DMS79 treated with DMSO at 0.1 percent for 48 hours (cell line): ENCODE data around the gene POLR3E.
A peak's percentile ranks its signal among the peaks of the same experiment; 100 is the strongest.

Source experiments
- DNase-seq: peaks from one replicate; lab custom pipeline; 2025; lab: John Stamatoyannopoulos, UW

The POLR3E gene

GRCh38 chr16:22297114-22297870 lies at the start of gene POLR3E:
Gene POLR3E (plus strand): TSS chr16:22297409. CDS start chr16:22302969, 5,560 bp downstream.
- DNase-seq: peak; percentile 87

GRCh38 chr16:22250522-22250921 lies 46.7 kb upstream of the POLR3E start:
- DNase-seq: no peak

- no peak for DNase-seq
These were observed 44.9 kb upstream of the POLR3E start for GRCh38 chr16:22252317-22252716.

- no peak for DNase-seq
These were observed 43.9 kb upstream of the POLR3E start for GRCh38 chr16:22253272-22253671.

GRCh38 chr16:22255335-22255734 lies 41.9 kb upstream of the POLR3E start:
- no peak for DNase-seq

GRCh38 chr16:22257440-22257839 lies 39.8 kb upstream of the POLR3E start:
- no peak for DNase-seq

GRCh38 chr16:22260490-22260889 lies 36.7 kb upstream of the POLR3E start:
- DNase-seq: no peak

- no peak for DNase-seq
These were observed 34.7 kb upstream of the POLR3E start for GRCh38 chr16:22262460-22262859.

- no peak for DNase-seq
These were observed 32.4 kb upstream of the POLR3E start for GRCh38 chr16:22264786-22265185.

GRCh38 chr16:22265351-22265750 lies 31.9 kb upstream of the POLR3E start:
- DNase-seq: no peak

GRCh38 chr16:22266546-22266945 lies 30.7 kb upstream of the POLR3E start:
- DNase-seq: no peak

GRCh38 chr16:22267764-22268163 lies 29.4 kb upstream of the POLR3E start:
- DNase-seq: no peak

GRCh38 chr16:22270525-22270924 lies 26.7 kb upstream of the POLR3E start:
- no peak for DNase-seq

GRCh38 chr16:22272870-22273650 lies 24.1 kb upstream of the POLR3E start:
- DNase-seq: no peak

GRCh38 chr16:22274916-22275315 lies 22.3 kb upstream of the POLR3E start:
- DNase-seq: no peak

GRCh38 chr16:22278441-22279230 lies 18.6 kb upstream of the POLR3E start:
- DNase-seq: no peak

GRCh38 chr16:22282254-22282892 lies 14.8 kb upstream of the POLR3E start:
- DNase-seq: no peak

- no peak for DNase-seq
These were observed 12.6 kb upstream of the POLR3E start for GRCh38 chr16:22284637-22285036.

GRCh38 chr16:22285080-22285479 lies 12.1 kb upstream of the POLR3E start:
- DNase-seq: no peak

GRCh38 chr16:22291020-22291419 lies 6.2 kb upstream of the POLR3E start:
- no peak for DNase-seq

GRCh38 chr16:22291860-22292318 lies 5.3 kb upstream of the POLR3E start:
- no peak for DNase-seq

GRCh38 chr16:22292320-22292719 lies 4.9 kb upstream of the POLR3E start:
- DNase-seq: no peak
